KMS-11 (cell line): ENCODE measurements around the gene MAML2.

Experiments used
- H2AFZ ChIP-seq: fragments of 200-600 bp; sonication (generic); 2 replicates; pipeline ENCODE4 v1.6.1; 2016; ENCODE audit warnings: antibody characterized with exemption, mixed run types, low read depth
- H3K27ac ChIP-seq: fragments of 200-600 bp; sonication (generic); 2 replicates; pipeline ENCODE4 v1.6.1; 2016; ENCODE audit warnings: mild to moderate bottlenecking, mixed run types
- H3K27me3 ChIP-seq: fragments of 200-600 bp; sonication (generic); 2 replicates; pipeline ENCODE4 v1.6.1; 2017; ENCODE audit warnings: mild to moderate bottlenecking, low read depth, mixed run types, moderate library complexity; ENCODE audit not compliant: insufficient read depth
- H3K36me3 ChIP-seq: fragments of 200-600 bp; sonication (generic); 2 replicates; pipeline ENCODE4 v1.6.1; 2017; ENCODE audit warnings: mild to moderate bottlenecking, mixed run types; ENCODE audit not compliant: insufficient read depth
- H3K4me1 ChIP-seq: fragments of 200-600 bp; sonication (generic); 2 replicates; pipeline ENCODE4 v1.6.1; 2016; ENCODE audit warnings: mild to moderate bottlenecking, low read depth, mixed run types; ENCODE audit not compliant: poor library complexity, severe bottlenecking
- H3K4me2 ChIP-seq: fragments of 200-600 bp; sonication (generic); 2 replicates; pipeline ENCODE4 v1.7.0; 2016; ENCODE audit warnings: mild to moderate bottlenecking, mixed run types
- H3K4me3 ChIP-seq: fragments of 200-600 bp; sonication (generic); IDR thresholded peaks from 2 replicates; pipeline ENCODE4 v1.6.1; 2017; ENCODE audit warnings: low read depth, low read length, mixed read lengths; ENCODE audit not compliant: insufficient read depth
- H3K79me2 ChIP-seq: fragments of 200-600 bp; sonication (generic); 2 replicates; pipeline ENCODE4 v1.6.1; 2016; ENCODE audit warnings: low read depth, mixed run types; ENCODE audit not compliant: insufficient read depth
- H3K9ac ChIP-seq: fragments of 200-600 bp; sonication (generic); 2 replicates; pipeline ENCODE4 v1.6.1; 2016; ENCODE audit warnings: mild to moderate bottlenecking, mixed run types
- H4K20me1 ChIP-seq: fragments of 200-600 bp; sonication (generic); 2 replicates; pipeline ENCODE4 v1.6.1; 2016; ENCODE audit warnings: mild to moderate bottlenecking, mixed run types; ENCODE audit not compliant: insufficient read depth
- TF ChIP-seq, protein P1 (sequence below): fragments of 200-600 bp; sonication (generic); conservative IDR thresholded peaks from 2 replicates; pipeline ENCODE4 v1.6.1; 2017; ENCODE audit warnings: low read depth, mild to moderate bottlenecking, antibody characterized with exemption, low read length, moderate library complexity, mixed read lengths

Gene MAML2

DNA sequence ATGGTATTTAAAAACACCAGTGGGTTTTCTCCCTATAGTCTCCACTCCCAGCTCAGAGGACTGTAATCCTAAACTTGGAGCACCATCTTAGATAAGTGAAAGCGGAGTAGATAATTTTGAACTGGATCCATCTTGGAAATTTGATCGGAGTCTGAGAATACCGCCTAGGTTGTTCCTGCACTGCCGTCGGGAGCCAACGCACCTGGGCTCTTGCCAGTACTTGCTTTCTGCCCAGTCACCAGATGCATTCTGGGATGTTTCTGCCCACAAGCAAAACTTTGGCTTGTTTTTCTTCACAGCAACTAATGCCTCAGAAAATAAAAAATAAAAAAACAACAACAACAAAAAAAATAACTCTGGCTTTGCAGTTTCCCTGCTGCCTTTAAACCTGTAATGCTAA is 306.1 kb downstream of the MAML2 start:
- TF ChIP-seq, protein P1, sequence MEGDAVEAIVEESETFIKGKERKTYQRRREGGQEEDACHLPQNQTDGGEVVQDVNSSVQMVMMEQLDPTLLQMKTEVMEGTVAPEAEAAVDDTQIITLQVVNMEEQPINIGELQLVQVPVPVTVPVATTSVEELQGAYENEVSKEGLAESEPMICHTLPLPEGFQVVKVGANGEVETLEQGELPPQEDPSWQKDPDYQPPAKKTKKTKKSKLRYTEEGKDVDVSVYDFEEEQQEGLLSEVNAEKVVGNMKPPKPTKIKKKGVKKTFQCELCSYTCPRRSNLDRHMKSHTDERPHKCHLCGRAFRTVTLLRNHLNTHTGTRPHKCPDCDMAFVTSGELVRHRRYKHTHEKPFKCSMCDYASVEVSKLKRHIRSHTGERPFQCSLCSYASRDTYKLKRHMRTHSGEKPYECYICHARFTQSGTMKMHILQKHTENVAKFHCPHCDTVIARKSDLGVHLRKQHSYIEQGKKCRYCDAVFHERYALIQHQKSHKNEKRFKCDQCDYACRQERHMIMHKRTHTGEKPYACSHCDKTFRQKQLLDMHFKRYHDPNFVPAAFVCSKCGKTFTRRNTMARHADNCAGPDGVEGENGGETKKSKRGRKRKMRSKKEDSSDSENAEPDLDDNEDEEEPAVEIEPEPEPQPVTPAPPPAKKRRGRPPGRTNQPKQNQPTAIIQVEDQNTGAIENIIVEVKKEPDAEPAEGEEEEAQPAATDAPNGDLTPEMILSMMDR: no peak
- Histone ChIP-seq H2AFZ (no peak overlapping the region), H3K9ac (no peak overlapping the region), H3K27me3 (no peaks in the 10 kb centered on the region), H3K4me3 (no peak overlapping the region), H3K4me1 (no peaks in the 10 kb centered on the region), H3K36me3 (no peaks in the 10 kb centered on the region), H3K79me2 (no peaks in the 10 kb centered on the region), H3K27ac (no peak overlapping the region), H3K4me2 (no peak overlapping the region), H4K20me1 (no peaks in the 10 kb centered on the region)

GRCh38 chr11:96035740-96036078 is 307.3 kb downstream of the MAML2 start:
- no peak overlapping the region for H3K9ac ChIP-seq

DNA sequence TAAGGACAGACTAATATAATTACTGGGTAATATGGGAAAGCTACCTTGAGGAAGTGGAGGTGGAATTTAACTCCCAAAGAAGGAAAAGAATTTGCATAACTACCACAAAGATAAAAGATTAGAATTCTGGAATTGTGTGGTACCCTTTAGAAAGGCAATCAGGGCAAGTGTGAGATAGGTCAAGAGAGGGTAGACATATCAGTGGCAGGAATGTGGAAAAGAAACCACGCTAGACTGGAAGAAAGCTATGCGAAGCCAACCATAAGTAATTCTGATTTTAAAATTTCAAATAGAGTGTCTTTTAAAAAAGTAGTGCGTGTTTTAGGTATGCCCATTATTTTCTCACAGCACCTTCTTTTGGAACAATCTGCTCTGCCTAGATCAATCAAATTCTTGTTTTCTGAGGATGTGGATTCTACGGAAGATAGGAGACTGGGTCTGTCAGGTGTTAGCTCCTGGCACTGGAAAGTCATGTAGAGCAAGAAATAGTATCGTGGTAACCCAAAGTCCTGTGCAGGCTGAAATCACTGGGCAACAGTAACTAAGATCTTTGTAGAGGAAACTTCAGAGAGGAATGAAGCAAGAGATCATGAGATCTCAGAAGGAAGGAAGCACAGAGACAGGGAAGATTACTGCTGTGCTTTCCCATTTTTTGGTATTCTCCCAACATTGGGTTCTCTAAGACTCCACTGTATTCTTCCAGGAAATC is 307.8 kb downstream of the MAML2 start:
- TF ChIP-seq, protein P1: no peak
- H3K4me3 ChIP-seq: no peak overlapping the region
- H3K79me2 ChIP-seq: no peaks in the 10 kb centered on the region
- H3K4me1 ChIP-seq: no peaks in the 10 kb centered on the region
- H3K4me2 ChIP-seq: no peak overlapping the region
- H4K20me1 ChIP-seq: no peaks in the 10 kb centered on the region
- H3K27ac ChIP-seq: no peak overlapping the region
- no peaks in the 10 kb centered on the region for H3K27me3 ChIP-seq
- H3K9ac ChIP-seq: no peak overlapping the region
- no peak overlapping the region for H2AFZ ChIP-seq
- H3K36me3 ChIP-seq: no peaks in the 10 kb centered on the region

More at GRCh38 chr11:96035740-96036078, 307.3 kb downstream of the MAML2 start:
- Histone ChIP-seq H4K20me1 (no peaks in the 10 kb centered on the region), H3K27ac (no peak overlapping the region), H3K4me1 (no peaks in the 10 kb centered on the region), H3K4me3 (no peak overlapping the region), H3K4me2 (no peak overlapping the region), H3K36me3 (no peaks in the 10 kb centered on the region), H3K27me3 (no peaks in the 10 kb centered on the region), H2AFZ (no peak overlapping the region), H3K79me2 (no peaks in the 10 kb centered on the region)
- TF ChIP-seq, protein P1: no peak

- no peak overlapping the region for H2AFZ ChIP-seq
- H3K4me1 ChIP-seq: no peaks in the 10 kb centered on the region
- H3K9ac ChIP-seq: no peak overlapping the region
- TF ChIP-seq, protein P1: no peak
- no peak overlapping the region for H3K4me2 ChIP-seq
- no peaks in the 10 kb centered on the region for H3K79me2 ChIP-seq
- H3K4me3 ChIP-seq: no peak overlapping the region
- no peak overlapping the region for H3K27ac ChIP-seq
- H3K27me3 ChIP-seq: no peaks in the 10 kb centered on the region
- H3K36me3 ChIP-seq: no peaks in the 10 kb centered on the region
- no peaks in the 10 kb centered on the region for H4K20me1 ChIP-seq
These were observed 309.4 kb downstream of the MAML2 start for GRCh38 chr11:96033599-96033998.
